ENCODE results near the gene OPCML.

Gene OPCML

DNA sequence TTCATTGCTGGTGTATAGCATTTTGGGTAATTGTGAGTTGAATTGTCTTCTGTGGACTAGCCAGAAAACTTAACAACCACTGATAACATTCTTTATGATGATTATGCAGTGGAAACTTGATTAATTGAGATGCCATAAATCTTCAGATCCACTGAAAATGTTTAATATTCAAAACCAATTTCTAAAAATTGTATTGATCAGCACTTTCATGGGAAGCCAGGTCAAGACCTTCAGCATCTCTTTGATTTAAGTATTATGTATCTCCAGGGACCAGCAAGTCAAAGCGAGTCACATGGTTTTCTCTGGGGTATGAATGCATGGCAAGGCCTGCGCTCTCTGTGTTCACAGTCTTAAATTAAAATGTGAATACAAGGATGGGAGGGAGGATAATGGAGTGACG, 596.9 kb downstream of the OPCML start:
- FAIRE-seq = no peak

DNA sequence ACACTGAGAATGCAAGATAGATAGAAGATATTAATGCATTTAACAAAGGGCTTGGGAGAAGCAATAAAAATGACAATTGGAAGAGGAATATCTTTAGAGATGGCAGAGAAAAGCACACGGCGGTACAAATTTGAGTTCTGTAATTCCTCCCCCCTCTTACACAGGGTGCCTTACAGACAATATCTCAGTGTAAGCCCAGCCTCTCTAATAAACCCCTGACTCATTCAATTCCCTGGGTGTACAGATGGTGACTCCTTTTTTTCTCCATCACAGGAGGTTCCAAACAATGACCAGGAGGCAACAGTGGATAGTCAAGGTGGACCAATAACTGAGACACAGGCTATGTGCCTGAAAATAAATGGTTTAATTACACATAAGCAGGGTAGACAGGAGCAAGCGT, 598.6 kb downstream of the OPCML start:
- FAIRE-seq = no peak
- no peak for DNase-seq (ENCODE audit: extremely low spot score, insufficient read length, low read depth)

More for the DNA sequence above, 596.9 kb downstream of the OPCML start:
- no peak for DNase-seq (ENCODE audit: extremely low spot score, insufficient read length, low read depth)

DNA sequence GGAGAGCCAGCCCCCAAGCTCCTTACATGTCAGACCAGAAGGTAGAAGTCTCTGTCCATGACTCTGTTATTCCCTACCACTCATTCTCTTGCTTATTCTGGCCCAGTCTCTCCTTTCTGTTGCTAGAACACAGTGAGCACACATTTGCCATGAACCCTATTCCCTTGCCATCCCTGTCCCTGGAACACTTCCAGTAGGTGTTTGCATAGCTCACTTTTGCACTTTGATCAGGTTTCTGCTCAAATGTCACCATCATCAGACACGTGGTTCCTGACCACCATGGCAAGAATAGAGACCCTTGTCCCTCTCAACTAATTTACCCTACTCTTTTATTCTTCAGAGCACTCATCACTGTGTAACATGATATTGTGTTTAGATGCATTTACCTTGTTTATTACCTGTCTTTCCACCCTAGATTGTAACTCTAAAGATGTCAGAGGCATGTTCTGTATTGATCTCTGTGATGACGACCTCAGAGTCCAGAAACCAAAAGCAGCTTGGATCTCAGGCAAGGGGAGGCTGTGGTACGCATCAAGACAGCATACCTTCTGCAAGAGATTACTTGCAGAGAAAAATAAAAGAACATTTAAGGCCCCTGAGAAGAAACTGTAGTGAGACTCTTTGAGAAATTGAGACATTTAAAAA, 606.4 kb downstream of the OPCML start:
- FAIRE-seq = no peak
- no peak for DNase-seq (ENCODE audit: extremely low spot score, insufficient read length, low read depth)

DNA sequence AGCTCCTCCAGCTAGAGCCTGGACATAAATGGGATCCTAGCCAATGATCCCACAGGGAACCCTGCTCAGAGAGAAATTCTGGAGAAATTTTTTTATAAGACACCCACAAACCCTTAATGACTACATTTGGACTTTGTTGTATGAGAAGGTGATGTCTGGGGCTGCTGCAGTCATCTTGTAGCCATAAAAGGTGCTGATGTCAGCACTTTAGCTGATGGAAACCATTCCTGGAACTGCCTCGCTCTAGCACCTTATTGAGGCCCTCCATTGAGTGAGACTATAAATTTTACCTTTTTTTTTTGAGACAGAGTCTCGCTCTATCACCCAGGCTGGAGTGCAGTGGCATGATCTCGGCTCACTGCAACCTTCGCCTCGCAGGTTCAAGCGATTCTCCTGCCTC, 610.7 kb downstream of the OPCML start:
- FAIRE-seq (no peak), DNase-seq (ENCODE audit: extremely low spot score, insufficient read length, low read depth) (no peak)

DNA sequence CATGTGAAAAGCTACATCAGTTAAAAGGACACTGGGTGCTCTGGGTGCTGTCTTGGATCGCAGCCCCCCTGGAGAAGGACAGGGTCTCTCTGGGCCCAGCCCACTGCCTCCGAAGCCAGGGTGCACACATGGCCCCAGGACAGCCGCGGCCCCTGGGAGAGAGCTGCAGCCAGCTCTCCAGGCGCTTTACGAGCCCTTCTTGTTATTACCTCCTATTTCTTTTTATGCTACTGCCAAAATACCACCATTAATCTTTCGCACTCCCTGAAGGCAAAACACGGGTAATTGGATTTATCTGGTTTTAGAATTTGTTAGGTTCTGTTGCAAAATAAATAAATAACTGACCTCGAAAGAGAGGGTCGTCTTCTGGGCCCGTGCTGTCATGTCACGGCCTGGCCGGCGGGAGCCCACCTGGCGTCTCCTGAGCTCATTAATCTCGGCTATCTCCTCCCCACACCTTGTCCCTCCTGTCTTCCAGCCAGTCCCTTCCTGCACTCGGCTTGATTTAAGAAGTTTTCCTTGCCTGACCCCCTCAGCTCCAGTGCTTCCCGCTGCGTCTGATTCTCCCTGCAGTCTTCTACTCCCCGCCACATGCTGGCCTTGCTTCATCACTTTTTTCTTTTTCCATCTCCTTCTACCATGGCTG, 611.7 kb downstream of the OPCML start:
- no peak for FAIRE-seq

DNA sequence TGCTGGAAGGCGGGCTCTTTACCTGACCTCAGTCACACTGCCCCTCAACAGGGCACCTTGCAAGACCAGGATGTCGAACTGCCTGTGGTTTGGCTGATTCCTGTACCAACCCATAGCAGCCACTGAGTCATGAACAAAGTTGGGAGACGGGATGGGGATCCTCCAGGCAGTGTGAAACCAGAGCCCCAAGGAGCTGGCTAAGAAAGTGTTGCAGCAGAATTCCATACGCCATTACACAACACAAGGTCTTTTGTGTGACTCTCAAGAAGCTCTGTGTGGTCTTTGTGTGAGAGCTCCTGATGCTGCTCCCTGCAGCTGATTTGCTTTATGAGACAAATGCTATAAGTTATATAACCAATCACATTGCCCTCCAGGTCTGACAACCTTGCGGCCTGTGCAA, 617.7 kb downstream of the OPCML start:
- no peak for FAIRE-seq
- DNase-seq (ENCODE audit: extremely low spot score, insufficient read length, low read depth) = no peak

More for the DNA sequence above, 611.7 kb downstream of the OPCML start:
- DNase-seq (ENCODE audit: extremely low spot score, insufficient read length, low read depth) = no peak

DNA sequence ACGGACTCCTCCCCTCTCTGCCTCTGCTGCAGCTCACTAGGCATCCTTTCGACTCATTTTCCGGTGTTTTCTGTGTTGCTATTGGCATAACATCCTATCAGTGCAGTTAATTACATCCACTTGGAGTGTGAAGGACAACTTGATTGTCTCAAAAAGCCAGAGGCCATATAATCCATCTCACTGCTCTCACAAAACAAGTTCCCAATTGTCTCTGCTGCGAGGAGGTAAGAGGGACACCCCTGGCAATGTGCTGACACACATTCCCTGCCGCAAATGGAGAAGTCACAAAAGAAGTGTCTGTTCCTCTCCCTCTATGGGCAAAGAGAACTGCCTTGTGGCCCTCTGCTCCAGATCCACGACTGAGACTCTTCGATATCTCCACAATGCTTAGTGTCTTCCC, 618.4 kb downstream of the OPCML start:
- FAIRE-seq = no peak
- DNase-seq (ENCODE audit: extremely low spot score, insufficient read length, low read depth) = no peak

DNA sequence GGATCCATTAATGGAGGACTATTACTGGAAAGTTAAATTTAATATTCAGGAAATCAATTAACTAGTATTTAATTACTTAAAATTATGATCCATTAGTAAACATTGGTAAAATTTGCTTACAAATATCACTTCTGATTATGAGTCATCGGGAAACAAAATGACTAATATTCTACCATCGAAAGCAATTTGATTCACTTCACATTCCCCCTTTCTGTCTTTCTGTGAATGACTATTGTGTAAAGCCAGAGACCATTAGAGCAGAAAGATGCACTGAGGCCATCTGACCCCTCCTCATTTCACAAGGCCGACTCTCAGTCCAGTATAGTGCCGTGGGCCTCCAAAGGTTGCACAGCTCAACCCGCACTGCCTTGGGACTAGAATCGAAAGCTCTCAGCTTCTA, 619.0 kb downstream of the OPCML start:
- FAIRE-seq (no peak), DNase-seq (ENCODE audit: extremely low spot score, insufficient read length, low read depth) (no peak)

DNA sequence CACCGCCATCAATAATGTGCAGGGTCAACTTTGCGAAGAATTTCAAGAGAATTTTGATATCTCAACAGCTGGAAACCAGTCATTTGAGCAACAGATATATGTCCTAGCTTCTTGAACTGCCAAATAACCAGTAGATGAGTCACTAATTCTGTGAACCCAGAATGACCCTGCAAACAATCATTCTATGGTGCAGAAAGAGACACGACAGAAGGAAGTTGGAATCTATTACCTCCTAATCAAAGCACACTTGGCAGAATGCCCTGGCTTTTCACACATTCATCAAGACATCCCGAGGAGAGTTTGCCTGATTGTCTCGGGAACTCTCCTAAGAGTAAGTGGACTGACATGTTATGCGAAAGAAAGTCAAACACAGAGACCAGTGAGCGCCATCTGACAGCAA, 621.1 kb downstream of the OPCML start:
- FAIRE-seq (no peak), DNase-seq (ENCODE audit: extremely low spot score, insufficient read length, low read depth) (no peak)

DNA sequence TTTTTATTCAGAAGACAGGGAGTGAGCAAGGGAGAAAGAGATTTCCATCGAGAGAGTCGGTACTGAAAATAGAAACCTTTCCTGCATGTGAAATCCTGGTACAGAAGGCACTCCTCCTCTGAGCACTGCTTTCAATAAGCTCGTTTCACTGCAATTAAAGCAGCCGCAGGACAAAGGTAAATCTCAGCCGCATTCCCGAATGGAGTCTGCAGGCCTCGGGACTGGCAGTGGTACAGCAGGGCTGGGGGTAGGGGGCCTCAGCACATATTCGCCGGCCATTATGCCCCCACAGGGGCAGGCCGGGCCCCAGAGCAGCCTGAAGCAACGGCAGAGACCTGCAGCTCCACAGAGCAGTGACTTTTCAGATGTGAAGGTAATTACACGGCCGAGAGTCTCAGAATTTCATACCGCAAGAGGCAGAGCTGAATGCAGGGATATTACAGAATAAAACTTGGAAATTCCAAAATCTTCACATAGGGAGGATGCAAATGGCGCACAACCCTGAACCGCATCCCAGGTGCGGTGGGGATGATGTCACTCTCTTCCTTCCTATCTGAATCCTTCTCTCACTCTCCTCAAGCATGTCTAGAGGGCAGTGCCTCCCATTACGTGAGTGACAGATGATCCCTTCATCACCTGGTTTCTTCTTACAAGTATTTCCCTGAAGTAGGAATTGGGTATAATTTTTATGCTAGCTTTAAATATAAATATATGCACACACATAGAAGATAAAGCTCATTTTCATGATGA, 622.1 kb downstream of the OPCML start:
- DNase-seq (ENCODE audit: extremely low spot score, insufficient read length, low read depth) (no peak), FAIRE-seq (no peak)

DNA sequence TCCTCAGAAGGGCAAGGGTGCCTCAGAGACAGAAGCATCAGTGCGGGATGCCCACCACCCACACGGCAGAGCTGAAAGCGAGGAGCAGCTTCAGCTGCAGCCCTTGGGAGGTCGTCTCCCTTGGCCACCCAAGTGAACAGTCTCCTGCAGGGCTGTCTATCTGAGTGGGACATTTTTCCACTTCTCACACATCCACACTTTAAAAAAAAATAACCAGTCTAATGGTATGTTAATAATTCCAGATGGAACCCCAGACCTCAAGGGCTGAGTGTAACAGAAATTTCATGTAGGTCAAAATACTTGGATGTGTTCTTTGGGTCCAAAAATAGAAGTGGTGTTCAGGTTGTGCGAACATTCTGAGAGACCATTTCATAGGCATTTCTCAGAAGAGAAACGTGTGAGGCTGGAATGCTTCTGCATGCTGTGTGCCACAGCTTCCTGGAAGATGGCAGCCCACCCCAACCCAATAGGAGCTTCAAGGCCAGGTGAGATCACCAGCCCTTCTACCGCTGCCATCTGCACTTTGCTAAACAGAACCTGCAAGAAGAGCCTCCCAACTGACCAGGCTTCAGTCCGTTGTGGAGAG, 623.2 kb downstream of the OPCML start:
- no peak for FAIRE-seq
- no peak for DNase-seq (ENCODE audit: extremely low spot score, insufficient read length, low read depth)

DNA sequence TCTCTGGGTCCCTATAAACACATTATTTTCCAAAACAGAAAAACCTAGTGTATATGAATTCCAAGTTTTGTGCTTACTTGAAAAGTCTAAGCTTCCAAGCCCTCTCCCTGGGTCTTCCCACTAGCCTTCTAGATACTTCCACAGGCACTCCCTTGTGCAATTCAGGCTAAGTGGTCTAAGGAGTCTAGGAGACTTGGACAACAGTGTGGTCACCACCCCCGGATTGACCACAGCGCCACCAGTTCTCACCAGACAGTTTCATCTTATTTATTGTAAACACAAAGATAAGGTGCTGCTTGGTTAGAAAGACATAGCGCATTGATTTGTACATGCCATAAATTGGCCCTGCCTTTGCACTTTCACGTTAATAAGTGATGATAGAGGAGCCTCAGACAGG, 623.9 kb downstream of the OPCML start:
- FAIRE-seq (no peak), DNase-seq (ENCODE audit: extremely low spot score, insufficient read length, low read depth) (no peak)

DNA sequence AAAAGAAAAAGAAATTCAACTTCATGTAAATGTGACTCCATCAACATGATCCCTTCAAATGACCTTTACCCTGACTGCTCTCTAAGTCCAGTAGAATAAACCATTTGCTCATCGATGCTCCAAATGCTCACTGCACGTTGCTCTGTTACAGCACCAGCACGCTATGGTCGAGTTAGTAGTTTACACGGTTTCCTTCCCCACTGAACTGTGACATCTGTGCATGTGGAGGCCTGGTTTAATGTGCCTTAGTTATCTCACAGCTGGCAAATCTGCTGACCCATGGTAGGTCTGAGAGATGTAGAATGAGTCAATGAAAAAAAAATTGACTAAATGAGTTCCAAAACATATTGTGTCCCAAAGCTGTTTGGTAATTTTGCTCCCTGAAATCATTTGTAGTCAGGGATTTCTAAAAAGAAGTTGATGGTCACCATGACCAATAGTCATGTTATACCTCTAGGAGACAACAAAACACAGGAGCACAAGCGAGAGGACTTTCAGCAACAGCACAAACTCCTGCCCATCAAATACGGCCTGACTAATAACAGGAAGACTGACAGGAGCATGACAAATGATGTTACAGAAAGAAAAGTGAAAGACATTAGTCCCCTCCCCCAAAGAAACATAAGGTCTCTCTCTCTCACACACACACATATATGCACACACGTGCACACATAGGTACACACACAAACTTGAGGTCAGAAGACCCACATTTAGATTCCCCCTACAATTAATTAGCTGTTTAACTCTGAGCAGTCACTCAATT, 624.5 kb downstream of the OPCML start:
- FAIRE-seq (no peak), DNase-seq (ENCODE audit: extremely low spot score, insufficient read length, low read depth) (no peak)

DNA sequence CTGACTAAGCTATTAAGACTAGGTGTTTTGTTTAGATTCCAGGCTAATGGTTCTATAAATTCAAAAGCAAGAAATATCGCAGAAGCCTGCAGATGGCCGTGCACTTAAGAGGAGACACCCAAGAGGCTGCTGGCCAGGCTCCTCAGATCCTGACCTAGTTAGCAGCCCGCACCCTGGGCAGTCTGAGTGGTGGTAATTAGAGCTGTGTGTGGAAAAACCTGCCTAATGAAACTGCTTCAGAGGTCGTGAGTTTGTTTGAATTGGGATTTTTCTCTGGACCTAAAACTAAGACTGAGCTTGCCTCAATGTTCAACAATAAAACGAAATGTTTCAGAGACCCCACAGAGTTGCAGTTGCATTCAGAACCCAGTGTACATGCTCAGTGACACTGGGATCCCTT, 627.7 kb downstream of the OPCML start:
- FAIRE-seq = no peak

DNA sequence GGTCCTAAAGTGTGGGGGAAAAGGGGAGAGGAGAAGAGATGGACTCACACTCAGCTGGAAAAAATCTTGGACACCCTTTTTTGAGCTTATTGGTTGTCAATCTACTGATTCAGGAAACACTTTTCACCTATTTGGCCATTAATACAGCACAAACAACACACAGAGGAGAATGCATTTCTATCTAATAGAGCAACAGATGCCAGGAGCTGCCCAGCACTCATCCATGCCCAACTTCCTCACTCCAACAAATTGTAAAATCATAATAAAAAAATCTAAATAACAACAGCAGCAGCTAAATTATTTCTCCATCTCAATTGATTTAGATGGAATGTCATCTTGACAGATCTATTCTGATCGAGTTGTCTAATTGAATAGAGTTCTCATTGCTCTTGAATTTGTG, 628.2 kb downstream of the OPCML start:
- FAIRE-seq (no peak), DNase-seq (ENCODE audit: extremely low spot score, insufficient read length, low read depth) (no peak)

More for the DNA sequence above, 627.7 kb downstream of the OPCML start:
- no peak for DNase-seq (ENCODE audit: extremely low spot score, insufficient read length, low read depth)

DNA sequence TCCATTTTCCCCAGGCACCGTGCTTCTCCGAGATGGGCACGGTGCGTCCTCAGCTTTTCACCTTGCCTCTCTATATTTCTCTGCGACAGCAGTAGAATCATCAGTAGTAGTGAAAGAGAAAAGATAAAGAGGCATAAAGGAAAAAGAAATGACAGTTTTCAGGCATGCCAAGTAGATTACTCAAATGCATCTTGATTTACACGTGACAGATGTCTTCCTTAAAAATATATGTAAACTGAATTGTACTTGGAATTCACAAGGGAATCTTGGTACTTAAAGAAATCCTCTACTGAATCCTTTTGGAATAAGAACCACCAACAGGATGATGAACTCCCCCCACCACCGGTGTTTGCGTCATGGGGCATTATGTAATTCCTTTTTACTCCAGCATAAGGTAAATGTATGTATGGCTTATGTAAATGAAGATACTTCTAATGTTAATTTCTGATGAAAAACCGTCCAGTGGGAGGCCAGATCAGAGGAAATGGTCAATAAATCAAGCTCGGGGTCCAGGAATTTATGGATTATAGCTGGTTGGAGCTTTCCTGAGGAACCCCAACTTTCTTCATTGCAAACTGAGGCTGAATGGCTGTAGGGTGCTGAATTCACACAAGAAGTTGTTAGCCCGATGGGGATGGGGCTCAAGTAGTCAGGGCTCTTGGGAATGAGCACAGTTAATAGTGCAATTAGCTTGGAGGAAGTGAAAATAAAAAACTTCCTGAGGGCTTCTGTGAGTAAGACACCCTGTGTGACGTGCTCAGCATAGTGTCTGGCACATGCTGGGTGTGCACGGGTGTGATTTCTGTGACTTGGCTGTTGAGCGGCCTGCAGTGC, 630.4 kb downstream of the OPCML start:
- DNase-seq (ENCODE audit: extremely low spot score, insufficient read length, low read depth) (no peak), FAIRE-seq (no peak)

DNA sequence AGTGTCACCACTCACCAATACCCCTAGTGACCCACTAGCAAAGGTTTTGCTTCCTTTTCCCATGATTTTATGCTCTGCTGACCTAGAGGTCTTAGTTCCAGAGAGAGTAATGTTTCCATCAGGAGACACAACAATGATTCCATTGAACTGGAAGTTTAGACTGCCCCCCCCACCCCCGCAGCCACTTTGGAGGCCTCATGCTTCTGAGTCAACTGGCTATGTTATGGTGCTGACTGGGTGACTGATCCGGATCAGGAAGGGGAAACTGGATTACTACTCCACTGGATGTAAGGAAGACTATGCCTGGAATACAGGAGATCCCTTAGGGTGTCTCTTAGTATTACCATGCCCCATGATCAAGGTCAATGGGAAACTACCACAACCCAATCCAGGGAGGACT, 633.6 kb downstream of the OPCML start:
- no peak for FAIRE-seq
- no peak for DNase-seq (ENCODE audit: extremely low spot score, insufficient read length, low read depth)

DNA sequence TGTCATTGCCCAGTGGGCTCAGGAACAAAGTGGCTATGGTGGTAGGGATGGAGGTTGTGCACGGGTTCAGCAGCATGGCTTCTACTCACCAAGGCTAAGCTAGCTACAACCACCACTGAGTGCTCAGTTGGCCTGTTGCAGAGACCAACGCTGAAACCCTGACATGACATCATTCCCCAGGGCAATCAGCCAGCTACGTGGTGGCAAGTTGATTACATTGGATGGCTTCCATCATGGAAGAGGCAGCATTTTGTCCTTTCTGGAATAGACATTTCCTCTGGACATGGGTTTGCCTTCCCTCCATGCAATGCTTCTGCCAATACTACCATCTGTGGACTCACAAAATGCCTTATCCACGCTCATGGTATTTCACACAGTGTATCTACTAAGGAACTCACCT, 634.3 kb downstream of the OPCML start:
- DNase-seq (ENCODE audit: extremely low spot score, insufficient read length, low read depth) (no peak), FAIRE-seq (no peak)

DNA sequence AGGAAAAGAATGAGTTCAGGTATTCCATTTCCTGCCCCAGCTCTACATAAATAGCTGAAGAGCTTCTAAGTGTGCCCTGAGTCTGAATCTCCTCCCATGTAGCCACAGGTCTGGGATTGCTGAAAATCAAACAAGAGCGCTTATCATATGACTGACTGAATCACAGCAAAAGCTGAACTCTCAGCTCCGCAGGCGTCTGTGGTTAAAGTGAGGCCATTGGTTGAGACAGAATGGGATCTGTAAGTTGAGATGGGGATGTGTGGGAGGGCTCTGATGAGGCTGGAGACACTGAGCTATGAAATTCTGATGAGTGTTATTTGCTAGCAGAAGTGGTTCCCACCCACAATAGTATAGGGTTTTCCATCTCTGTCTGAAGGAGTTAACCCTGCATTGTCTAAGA, 637.0 kb downstream of the OPCML start:
- DNase-seq (ENCODE audit: extremely low spot score, insufficient read length, low read depth) = no peak
- FAIRE-seq = no peak
